Breast epithelium (tissue), 4 donors: ENCODE data around the gene SUPT20H. TPM values are rescaled to one million over a fixed set of nuclear protein-coding genes. Genes with fewer than 3 reads are reported as not detected.

Experiments used
- DNase-seq, 2 donors: peaks; one replicate each; pipeline ENCODE4 v3.0.0-alpha.2; 2019; ENCODE audit warnings: low spot score in 2 of 2
- H3K27ac ChIP-seq, 2 donors: fragments of 200-600 bp; sonication (generic) in 1 of 2; one replicate each; pipeline ENCODE4 v1.5.1; 2016 to 2019; ENCODE audit warnings: mild to moderate bottlenecking in 1 of 2
- H3K27me3 ChIP-seq, 2 donors: fragments of 200-600 bp; sonication (generic) in 1 of 2; one replicate each; pipeline versions ENCODE4 v1.5.1 to v1.6.0; 2017 to 2019; ENCODE audit warnings: control low read depth in 1 of 2, mild to moderate bottlenecking in 1 of 2
- H3K36me3 ChIP-seq: fragments of 200-600 bp; one replicate; pipeline ENCODE4 v1.5.1; 2019
- H3K4me1 ChIP-seq, 2 donors: fragments of 200-600 bp; sonication (generic); one replicate each; pipeline ENCODE4 v1.5.1; 2016 to 2019; ENCODE audit warnings: control low read depth in 1 of 2
- H3K4me3 ChIP-seq, 3 donors: fragments of 200-600 bp; sonication (generic); 1 replicate in 2 of 3; 2 replicates in 1 of 3; pipeline ENCODE4 v1.5.1; 2016 to 2019; ENCODE audit warnings: mild to moderate bottlenecking in 3 of 3, moderate library complexity in 2 of 3
- H3K9me3 ChIP-seq, 2 donors: fragments of 200-600 bp; sonication (generic) in 1 of 2; one replicate each; pipeline ENCODE4 v1.5.1; 2016 to 2019; ENCODE audit warnings: control low read depth in 1 of 2
- POLR2A ChIP-seq: fragments of 450-650 bp; IDR thresholded peaks from one replicate; pipeline ENCODE4 v1.6.1; 2016; ENCODE audit warnings: antibody characterized with exemption, mild to moderate bottlenecking, moderate library complexity
- POLR2AphosphoS5 ChIP-seq, 3 donors: sonication (generic); formaldehyde crosslinking; IDR thresholded peaks; one replicate each; pipeline ENCODE4 v1.6.1; 2017; ENCODE audit warnings: antibody characterized with exemption in 3 of 3
- intact Hi-C: fragments of 100-400 bp; cut with DNase I; formaldehyde crosslinking; loops from one replicate; pipeline ENCODE4 v1.15.1; 2023; ENCODE audit warnings: low total_unique reads
- total RNA-seq, 3 donors: library from RNA; depleted of rRNA; stranded (reverse); fragments of >200 nt; gene quantifications; one replicate each; pipeline ENCODE4 v1.1.0, GENCODE V29; 2016
- TF ChIP-seq, protein P1 (sequence below), 3 donors: fragments of 450-650 bp; IDR thresholded peaks; one replicate each; pipeline ENCODE4 v1.5.1; 2016 to 2017; ENCODE audit warnings: antibody characterized with exemption in 3 of 3, mild to moderate bottlenecking in 3 of 3, moderate library complexity in 3 of 3

SUPT20H gene
- total RNA-seq, 3 donors from 2014 or later, result 33.4 to 94.8 (median 55.7) TPM

DNA sequence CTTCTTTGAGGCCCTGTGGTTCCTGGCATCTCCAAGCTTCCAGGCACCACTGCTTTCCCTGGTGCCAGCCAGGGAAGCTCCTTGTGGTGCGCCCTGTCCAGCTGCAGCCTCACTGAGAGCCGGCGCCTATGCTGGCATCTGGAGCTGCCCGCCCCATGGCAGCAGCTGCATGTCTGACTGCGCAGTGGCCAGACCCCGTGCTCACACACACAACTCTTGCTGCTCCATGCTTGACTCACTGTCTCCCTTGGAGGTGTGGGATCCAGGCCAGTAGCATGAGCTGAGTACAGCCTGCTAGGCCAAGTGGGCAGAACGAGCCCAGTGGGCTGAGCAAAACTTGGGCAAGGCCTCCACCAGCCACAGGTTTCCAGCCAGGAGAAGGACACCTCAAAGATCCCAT lies 11.5 kb upstream of the SUPT20H start:
- intact Hi-C loops, result no loop called here
- no peaks in the 10 kb centered on the region for H3K9me3 ChIP-seq
- no peaks in the 10 kb centered on the region for H3K27me3 ChIP-seq
- H3K36me3 ChIP-seq, result no peaks in the 10 kb centered on the region
- DNase-seq, result no peak
- TF ChIP-seq POLR2AphosphoS5 (IDR thresholded peaks at IDR 0.05) (no peak), POLR2A (no peak)
- TF ChIP-seq, protein P1, sequence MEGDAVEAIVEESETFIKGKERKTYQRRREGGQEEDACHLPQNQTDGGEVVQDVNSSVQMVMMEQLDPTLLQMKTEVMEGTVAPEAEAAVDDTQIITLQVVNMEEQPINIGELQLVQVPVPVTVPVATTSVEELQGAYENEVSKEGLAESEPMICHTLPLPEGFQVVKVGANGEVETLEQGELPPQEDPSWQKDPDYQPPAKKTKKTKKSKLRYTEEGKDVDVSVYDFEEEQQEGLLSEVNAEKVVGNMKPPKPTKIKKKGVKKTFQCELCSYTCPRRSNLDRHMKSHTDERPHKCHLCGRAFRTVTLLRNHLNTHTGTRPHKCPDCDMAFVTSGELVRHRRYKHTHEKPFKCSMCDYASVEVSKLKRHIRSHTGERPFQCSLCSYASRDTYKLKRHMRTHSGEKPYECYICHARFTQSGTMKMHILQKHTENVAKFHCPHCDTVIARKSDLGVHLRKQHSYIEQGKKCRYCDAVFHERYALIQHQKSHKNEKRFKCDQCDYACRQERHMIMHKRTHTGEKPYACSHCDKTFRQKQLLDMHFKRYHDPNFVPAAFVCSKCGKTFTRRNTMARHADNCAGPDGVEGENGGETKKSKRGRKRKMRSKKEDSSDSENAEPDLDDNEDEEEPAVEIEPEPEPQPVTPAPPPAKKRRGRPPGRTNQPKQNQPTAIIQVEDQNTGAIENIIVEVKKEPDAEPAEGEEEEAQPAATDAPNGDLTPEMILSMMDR (IDR thresholded peaks at IDR 0.05), result no peak
- no peak overlapping the region for H3K4me3 ChIP-seq
- no peak overlapping the region for H3K27ac ChIP-seq
- no peaks in the 10 kb centered on the region for H3K4me1 ChIP-seq

- Histone ChIP-seq H3K27ac (no peak overlapping the region), H3K4me1 (no peaks in the 10 kb centered on the region), H3K27me3 (no peaks in the 10 kb centered on the region), H3K36me3 (no peaks in the 10 kb centered on the region), H3K9me3 (no peaks in the 10 kb centered on the region), H3K4me3 (no peak overlapping the region)
- no peak for DNase-seq
- intact Hi-C loops, result no loop called here
- TF ChIP-seq POLR2AphosphoS5 (IDR thresholded peaks at IDR 0.05) (no peak), POLR2A (no peak)
- TF ChIP-seq, protein P1 (IDR thresholded peaks at IDR 0.05), result no peak
Observed at GRCh38 chr13:37070145-37070695, 10.7 kb upstream of the SUPT20H start.

DNA sequence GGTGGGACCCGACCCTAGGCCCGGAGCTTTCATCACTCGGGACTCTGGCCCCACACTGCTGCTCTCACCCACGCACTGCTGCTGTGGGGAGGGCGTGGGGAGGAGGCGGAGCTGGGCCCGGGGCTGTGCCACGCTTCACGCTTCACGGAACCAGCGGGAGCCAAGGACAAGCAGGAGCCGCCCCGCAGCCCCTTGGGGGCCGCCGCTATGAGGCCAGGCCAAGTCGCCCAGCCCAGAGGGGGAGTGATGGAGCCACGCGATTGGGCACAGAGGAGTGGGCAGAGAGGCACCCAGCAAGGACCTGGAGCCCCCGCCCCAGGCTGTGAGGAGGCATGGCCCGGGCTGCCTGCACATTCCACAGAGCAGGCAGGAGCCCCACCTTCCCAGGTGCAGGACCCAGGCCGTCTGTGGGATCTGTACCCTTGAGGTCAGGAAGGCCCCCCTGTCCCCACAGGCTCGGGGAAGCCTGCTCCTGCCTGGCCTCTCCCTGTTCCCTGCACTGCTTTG lies 10.2 kb upstream of the SUPT20H start:
- Histone ChIP-seq H3K27ac (no peak overlapping the region), H3K4me3 (no peak overlapping the region), H3K4me1 (no peaks in the 10 kb centered on the region), H3K27me3 (no peaks in the 10 kb centered on the region), H3K36me3 (no peaks in the 10 kb centered on the region), H3K9me3 (no peaks in the 10 kb centered on the region)
- no peak for DNase-seq
- intact Hi-C loops, result no loop called here
- TF ChIP-seq, protein P1 (IDR thresholded peaks at IDR 0.05), result no peak
- TF ChIP-seq POLR2A (no peak), POLR2AphosphoS5 (IDR thresholded peaks at IDR 0.05) (no peak)

GRCh38 chr13:37068962-37069361 lies 9.5 kb upstream of the SUPT20H start:
- no peak for DNase-seq
- Histone ChIP-seq H3K9me3 (no peaks in the 10 kb centered on the region), H3K27me3 (no peaks in the 10 kb centered on the region)

DNA sequence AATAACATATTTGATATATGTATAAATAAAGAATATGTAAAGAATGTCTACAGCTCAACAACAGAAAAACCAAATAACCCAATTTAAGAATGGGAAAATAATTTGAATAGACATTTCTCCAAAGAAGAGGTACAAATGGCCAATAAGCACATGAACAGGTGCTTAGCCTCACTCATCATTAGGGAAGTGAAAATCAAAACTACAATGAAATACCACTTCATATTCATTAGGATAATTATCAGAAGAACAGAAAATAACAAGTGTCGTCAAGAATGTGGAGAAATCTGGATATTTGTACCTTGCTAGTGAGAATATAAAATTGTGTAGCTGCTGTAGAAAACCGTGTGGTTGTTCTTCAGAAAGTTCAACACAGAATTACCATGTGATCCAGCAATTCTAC lies 8.4 kb upstream of the SUPT20H start:
- no peak overlapping the region for H3K27ac ChIP-seq
- DNase-seq, result no peak
- no peaks in the 10 kb centered on the region for H3K4me1 ChIP-seq
- intact Hi-C loops, result no loop called here
- H3K36me3 ChIP-seq, result no peaks in the 10 kb centered on the region
- no peak for TF ChIP-seq POLR2AphosphoS5 (IDR thresholded peaks at IDR 0.05)
- TF ChIP-seq POLR2A, result no peak
- TF ChIP-seq, protein P1 (IDR thresholded peaks at IDR 0.05), result no peak
- H3K27me3 ChIP-seq, result no peaks in the 10 kb centered on the region
- H3K9me3 ChIP-seq, result no peaks in the 10 kb centered on the region
- no peak overlapping the region for H3K4me3 ChIP-seq

More at GRCh38 chr13:37068962-37069361, 9.5 kb upstream of the SUPT20H start:
- intact Hi-C loops, result no loop called here
- Histone ChIP-seq H3K27ac (no peak overlapping the region), H3K36me3 (no peaks in the 10 kb centered on the region), H3K4me1 (no peaks in the 10 kb centered on the region), H3K4me3 (no peak overlapping the region)
- TF ChIP-seq POLR2AphosphoS5 (IDR thresholded peaks at IDR 0.05) (no peak), POLR2A (no peak)
- TF ChIP-seq, protein P1 (IDR thresholded peaks at IDR 0.05), result no peak
